Smooth muscle cell (in vitro differentiated cells): ENCODE measurements around the gene NTRK1. TPM values are rescaled to one million over a fixed set of nuclear protein-coding genes. Genes with fewer than 3 reads are reported as not detected.

ENCODE experiments used
- DNase-seq: peaks from one replicate; lab custom pipeline; 2025; ENCODE audit not compliant: unreplicated experiment; lab: John Stamatoyannopoulos, UW
- H2AFZ ChIP-seq: fragments of 200-600 bp; sonication (generic); 2 replicates; pipeline ENCODE4 v1.6.0; 2016; ENCODE audit warnings: antibody characterized with exemption, low read depth, mild to moderate bottlenecking
- H3F3A ChIP-seq: fragments of 200-600 bp; sonication (generic); 2 replicates; pipeline ENCODE4 v1.6.0; 2017; ENCODE audit warnings: antibody characterized with exemption, low read depth
- H3K27ac ChIP-seq: fragments of 200-600 bp; sonication (generic); 2 replicates; pipeline ENCODE4 v1.5.1; 2016; ENCODE audit warnings: low read depth, mild to moderate bottlenecking
- H3K27me3 ChIP-seq: fragments of 200-600 bp; sonication (generic); 2 replicates; pipeline ENCODE4 v1.6.1; 2016; ENCODE audit warnings: low read depth, mild to moderate bottlenecking
- H3K36me3 ChIP-seq: fragments of 200-600 bp; sonication (generic); 2 replicates; pipeline ENCODE4 v1.5.1; 2016; ENCODE audit warnings: low read depth
- H3K4me1 ChIP-seq: fragments of 200-600 bp; sonication (generic); 2 replicates; pipeline ENCODE4 v1.5.1; 2016; ENCODE audit warnings: low read depth
- H3K4me2 ChIP-seq: fragments of 200-600 bp; sonication (generic); 2 replicates; pipeline ENCODE4 v1.6.0; 2016; ENCODE audit warnings: mild to moderate bottlenecking
- H3K4me3 ChIP-seq: fragments of 200-600 bp; sonication (generic); 2 replicates; pipeline ENCODE4 v1.5.1; 2016; ENCODE audit warnings: mild to moderate bottlenecking
- H3K79me2 ChIP-seq: fragments of 200-600 bp; sonication (generic); 2 replicates; pipeline ENCODE4 v1.6.0; 2016; ENCODE audit warnings: low read depth, mild to moderate bottlenecking
- H3K9ac ChIP-seq: fragments of 200-600 bp; sonication (generic); 2 replicates; pipeline ENCODE4 v1.6.0; 2016; ENCODE audit warnings: low read depth
- H3K9me3 ChIP-seq: fragments of 200-600 bp; sonication (generic); replicated peaks from 2 replicates; pipeline ENCODE4 v1.5.1; 2016; ENCODE audit warnings: low read depth
- H4K20me1 ChIP-seq: fragments of 200-600 bp; sonication (generic); 2 replicates; pipeline ENCODE4 v1.6.0; 2016; ENCODE audit warnings: low read depth
- CTCF ChIP-seq: fragments of 200-600 bp; sonication (generic); IDR thresholded peaks from 2 replicates; pipeline ENCODE4 v1.5.1; 2017; ENCODE audit warnings: borderline replicate concordance, mild to moderate bottlenecking, antibody characterized with exemption; ENCODE audit not compliant: insufficient read depth, poor library complexity, severe bottlenecking
- WGBS: methylation state at CpG from one replicate; pipeline ENCODE4 v1.1.7; 2016; ENCODE audit warnings: low lambda C conversion rate; 5-methylcytosine and 5-hydroxymethylcytosine counted together
- polyA plus RNA-seq: library from polyadenylated mRNA; unstranded; fragments of >200 nt; fragmentation: Nextera tagmentation; extraction: Ambion mirVana; gene quantifications from 2 replicates; pipeline ENCODE4 v1.2.1, GENCODE V29; 2016
- total RNA-seq: library from RNA; depleted of rRNA; stranded (reverse); fragments of >200 nt; gene quantifications from 2 replicates; pipeline ENCODE4 v1.2.3, GENCODE V29; 2014

NTRK1 gene
- total and polyA plus RNA-seq, 2 experiments from 2014 or later: 0.85 to 3.6 TPM

GRCh38 chr1:156930483-156930882 is 69.8 kb downstream of the NTRK1 start:
- no peak overlapping the region for H2AFZ ChIP-seq
- no peak overlapping the region for H3K4me3 ChIP-seq
- H3K27ac ChIP-seq: no peak overlapping the region
- no peak for TF ChIP-seq CTCF
- peaks cover 55% of the 10 kb centered on the region for H3K27me3 ChIP-seq
- H3K9ac ChIP-seq: no peak overlapping the region
- H3F3A ChIP-seq: no peaks in the 10 kb centered on the region
- no peaks in the 10 kb centered on the region for H3K79me2 ChIP-seq
- H3K36me3 ChIP-seq: no peaks in the 10 kb centered on the region
- peaks cover 14% of the 10 kb centered on the region for H4K20me1 ChIP-seq
- WGBS: 75% methylated on average over 4 of the region's 4 CpGs
- no peak for DNase-seq
- H3K9me3 ChIP-seq: no peaks in the 10 kb centered on the region
- no peak overlapping the region for H3K4me2 ChIP-seq
- H3K4me1 ChIP-seq: no peaks in the 10 kb centered on the region

Other genes with a start within 250 kb of the NTRK1 start
- gene HAPLN2, start 241.4 kb upstream of the NTRK1 start, total RNA-seq: not detected in 2 replicates
- 1.00 TPM in 1 of 2 replicates, not detected in the other for gene HAPLN2, start 241.4 kb upstream of the NTRK1 start, polyA plus RNA-seq
- not detected in 2 replicates for gene BCAN, start 218.7 kb upstream of the NTRK1 start, total RNA-seq
- 0.79 TPM in 1 of 2 replicates, not detected in the other for gene BCAN, start 218.7 kb upstream of the NTRK1 start, polyA plus RNA-seq
- 27.1 and 28.5 TPM in 2 replicates for gene NES, start 183.5 kb upstream of the NTRK1 start, total RNA-seq
- 11.3 and 23.3 TPM in 2 replicates for gene NES, start 183.5 kb upstream of the NTRK1 start, polyA plus RNA-seq
- gene CRABP2, start 155.3 kb upstream of the NTRK1 start, total RNA-seq: 69.4 and 86.6 TPM in 2 replicates
- 145 and 277 TPM in 2 replicates for gene CRABP2, start 155.3 kb upstream of the NTRK1 start, polyA plus RNA-seq
- 5.4 and 11.0 TPM in 2 replicates for gene METTL25B, start 132.4 kb upstream of the NTRK1 start, total RNA-seq
- 17.5 and 21.7 TPM in 2 replicates for gene METTL25B, start 132.4 kb upstream of the NTRK1 start, polyA plus RNA-seq
- 13.8 and 20.3 TPM in 2 replicates for gene ISG20L2, start 132.1 kb upstream of the NTRK1 start, total RNA-seq
- gene ISG20L2, start 132.1 kb upstream of the NTRK1 start, polyA plus RNA-seq: 17.4 and 19.2 TPM in 2 replicates
- 16.5 and 29.3 TPM in 2 replicates for gene MRPL24, start 119.8 kb upstream of the NTRK1 start, total RNA-seq
- 68.6 and 79.6 TPM in 2 replicates for gene MRPL24, start 119.8 kb upstream of the NTRK1 start, polyA plus RNA-seq
- gene HDGF, start 109.2 kb upstream of the NTRK1 start, total RNA-seq: 88.4 and 97.2 TPM in 2 replicates
- gene HDGF, start 109.2 kb upstream of the NTRK1 start, polyA plus RNA-seq: 109 and 134 TPM in 2 replicates
- 31.0 and 37.7 TPM in 2 replicates for gene PRCC, start 93.3 kb upstream of the NTRK1 start, total RNA-seq
- 68.1 and 68.7 TPM in 2 replicates for gene PRCC, start 93.3 kb upstream of the NTRK1 start, polyA plus RNA-seq
- 10.2 and 14.4 TPM in 2 replicates for gene SH2D2A, start 44.0 kb upstream of the NTRK1 start, total RNA-seq
- gene SH2D2A, start 44.0 kb upstream of the NTRK1 start, polyA plus RNA-seq: 36.9 and 38.2 TPM in 2 replicates
- gene INSRR, start 1.7 kb upstream of the NTRK1 start, total RNA-seq: 0.09 and 0.36 TPM in 2 replicates
- 0.45 and 0.67 TPM in 2 replicates for gene INSRR, start 1.7 kb upstream of the NTRK1 start, polyA plus RNA-seq
- 2.3 and 2.7 TPM in 2 replicates for gene PEAR1, start 32.9 kb downstream of the NTRK1 start, total RNA-seq
- 3.7 and 4.4 TPM in 2 replicates for gene PEAR1, start 32.9 kb downstream of the NTRK1 start, polyA plus RNA-seq
- not detected in 2 replicates for gene LRRC71, start 59.8 kb downstream of the NTRK1 start, total RNA-seq
- 0.33 TPM in 1 of 2 replicates, not detected in the other for gene LRRC71, start 59.8 kb downstream of the NTRK1 start, polyA plus RNA-seq
- 15.1 and 22.4 TPM in 2 replicates for gene ARHGEF11, start 184.9 kb downstream of the NTRK1 start, total RNA-seq
- gene ARHGEF11, start 184.9 kb downstream of the NTRK1 start, polyA plus RNA-seq: 18.1 and 20.1 TPM in 2 replicates
- gene ETV3L, start 238.9 kb downstream of the NTRK1 start, total RNA-seq: 0.31 TPM in 1 of 2 replicates, not detected in the other
- gene ETV3L, start 238.9 kb downstream of the NTRK1 start, polyA plus RNA-seq: 0.15 TPM in 1 of 2 replicates, not detected in the other